GM23338 (cell line): ENCODE data around the gene EXOC6. TPM values are rescaled to one million over a fixed set of nuclear protein-coding genes. Genes with fewer than 3 reads are reported as not detected.

Experiments used
- ATAC-seq: fragments of 200-7000 bp; cut with Tn5 transposase; 3 replicates; pipeline ENCODE4 v1.9.1; 2020
- DNase-seq: peaks from one replicate; pipeline ENCODE4 v3.0.0-alpha.2; 2015; ENCODE audit warnings: low spot score
- H2AFZ ChIP-seq: fragments of 200-600 bp; sonication (generic); 2 replicates; pipeline ENCODE4 v1.8.0; 2016; ENCODE audit warnings: antibody characterized with exemption, mild to moderate bottlenecking, moderate library complexity
- H3F3A ChIP-seq: fragments of 200-600 bp; sonication (generic); replicated peaks from 2 replicates; pipeline ENCODE4 v1.8.0; 2017; ENCODE audit warnings: antibody characterized with exemption, mixed run types, low read depth
- H3K27ac ChIP-seq: fragments of 200-600 bp; sonication (generic); 2 replicates; pipeline ENCODE4 v1.6.1; 2016; ENCODE audit warnings: low read depth
- H3K27me3 ChIP-seq: fragments of 200-600 bp; sonication (generic); 2 replicates; pipeline ENCODE4 v1.8.0; 2016; ENCODE audit warnings: mild to moderate bottlenecking, mixed run types, moderate library complexity; ENCODE audit not compliant: insufficient read depth
- H3K36me3 ChIP-seq: fragments of 200-600 bp; sonication (generic); 2 replicates; pipeline ENCODE4 v1.8.0; 2016; ENCODE audit warnings: mild to moderate bottlenecking; ENCODE audit not compliant: insufficient read depth
- H3K4me1 ChIP-seq: fragments of 200-600 bp; sonication (generic); 2 replicates; pipeline ENCODE4 v1.8.0; 2016; ENCODE audit warnings: mild to moderate bottlenecking, moderate library complexity; ENCODE audit not compliant: insufficient read depth
- H3K4me2 ChIP-seq: fragments of 200-600 bp; sonication (generic); 2 replicates; pipeline ENCODE4 v1.7.1; 2017; ENCODE audit warnings: mixed run types
- H3K4me3 ChIP-seq: fragments of 200-600 bp; sonication (generic); 2 replicates; pipeline ENCODE4 v1.6.1; 2016; ENCODE audit warnings: mixed run types
- H3K79me2 ChIP-seq: fragments of 200-600 bp; sonication (generic); replicated peaks from 2 replicates; pipeline ENCODE4 v1.8.0; 2017; ENCODE audit warnings: mild to moderate bottlenecking; ENCODE audit not compliant: insufficient read depth
- H3K9me2 ChIP-seq: fragments of 200-600 bp; sonication (generic); 2 replicates; pipeline ENCODE4 v1.8.0; 2017; ENCODE audit not compliant: insufficient read depth
- H4K20me1 ChIP-seq: fragments of 200-600 bp; sonication (generic); replicated peaks from 2 replicates; pipeline ENCODE4 v1.8.0; 2017; ENCODE audit warnings: mild to moderate bottlenecking; ENCODE audit not compliant: insufficient read depth
- H3K27ac Mint-ChIP-seq: 2 replicates; pipeline ENCODE4 v1.8.0; 2020; ENCODE audit warnings: inconsistent platforms, mild to moderate bottlenecking, moderate library complexity, mixed read lengths
- H3K27me3 Mint-ChIP-seq: 3 replicates; pipeline ENCODE4 v1.8.0; 2022; ENCODE audit warnings: low read depth, mild to moderate bottlenecking, moderate library complexity, mixed read lengths, inconsistent platforms; ENCODE audit not compliant: insufficient read depth, poor library complexity
- H3K36me3 Mint-ChIP-seq: 3 replicates; pipeline ENCODE4 v1.8.0; 2021; ENCODE audit warnings: low read depth, mild to moderate bottlenecking, inconsistent platforms, moderate library complexity, mixed read lengths
- H3K4me1 Mint-ChIP-seq: 3 replicates; pipeline ENCODE4 v1.8.0; 2020; ENCODE audit warnings: mild to moderate bottlenecking, inconsistent platforms, mixed read lengths
- H3K4me3 Mint-ChIP-seq: 3 replicates; pipeline ENCODE4 v1.8.0; 2021; ENCODE audit warnings: moderate library complexity, mild to moderate bottlenecking, inconsistent platforms, mixed read lengths
- H3K9me3 Mint-ChIP-seq: 3 replicates; pipeline ENCODE4 v1.8.0; 2020; ENCODE audit warnings: moderate library complexity, mild to moderate bottlenecking, inconsistent platforms, mixed read lengths
- CREB1 ChIP-seq: fragments of 250-450 bp; sonication (Bioruptor Pico); IDR thresholded peaks from 2 replicates; pipeline ENCODE4 v1.5.0; 2020; ENCODE audit warnings: low read depth, mild to moderate bottlenecking, moderate library complexity
- CTCF ChIP-seq, 2 experiments: fragments of 200-600 bp in 1 of 2; sonication (generic) in 1 of 2; conservative IDR thresholded peaks; 2 replicates each; pipeline versions ENCODE4 v1.5.1 to v1.6.1; 2016 to 2017; ENCODE audit warnings: antibody characterized with exemption in 2 of 2, low read depth in 2 of 2, mild to moderate bottlenecking in 2 of 2, moderate library complexity in 1 of 2
- ETS1 ChIP-seq: IDR thresholded peaks from 2 replicates; pipeline ENCODE4 v1.6.1; 2016; ENCODE audit warnings: antibody characterized with exemption
- EZH2 ChIP-seq: fragments of 200-600 bp; sonication (generic); IDR thresholded peaks from one replicate; pipeline ENCODE4 v1.8.0; 2017; ENCODE audit warnings: antibody characterized with exemption, mild to moderate bottlenecking, low read depth; ENCODE audit not compliant: unreplicated experiment
- EZH2phosphoT487 ChIP-seq: fragments of 200-600 bp; sonication (generic); IDR thresholded peaks from one replicate; pipeline ENCODE4 v1.8.1; 2018; ENCODE audit warnings: antibody characterized with exemption; ENCODE audit not compliant: unreplicated experiment
- JUNB ChIP-seq: IDR thresholded peaks from one replicate; pipeline ENCODE4 v1.6.1; 2016; ENCODE audit warnings: antibody characterized with exemption; ENCODE audit not compliant: unreplicated experiment
- NANOG ChIP-seq: IDR thresholded peaks from 2 replicates; pipeline ENCODE4 v1.6.1; 2016; ENCODE audit warnings: antibody characterized with exemption, borderline replicate concordance
- POLR2AphosphoS5 ChIP-seq: IDR thresholded peaks from 2 replicates; pipeline ENCODE4 v1.6.1; 2016; ENCODE audit warnings: antibody characterized with exemption, low read depth
- REST ChIP-seq: IDR thresholded peaks from one replicate; pipeline ENCODE4 v1.6.1; 2018; ENCODE audit warnings: antibody characterized with exemption; ENCODE audit not compliant: unreplicated experiment
- STAT1 ChIP-seq: IDR thresholded peaks from one replicate; pipeline ENCODE4 v1.6.1; 2016; ENCODE audit warnings: antibody characterized with exemption; ENCODE audit not compliant: unreplicated experiment
- ZNF114 ChIP-seq: fragments of 250-450 bp; sonication (Bioruptor Pico); IDR thresholded peaks from 2 replicates; pipeline ENCODE4 v1.5.0; 2020; ENCODE audit warnings: mild to moderate bottlenecking, moderate library complexity
- ZNF331 ChIP-seq: fragments of 250-450 bp; sonication (Bioruptor Pico); IDR thresholded peaks from 2 replicates; pipeline ENCODE4 v1.5.0; 2020; ENCODE audit warnings: low read depth, mild to moderate bottlenecking, moderate library complexity
- polyA plus RNA-seq: library from polyadenylated mRNA; unstranded; fragments of >200 nt; fragmentation: Nextera tagmentation; extraction: Ambion mirVana; gene quantifications from 2 replicates; pipeline ENCODE4 v1.2.1, GENCODE V29; 2016
- total RNA-seq: library from RNA; depleted of rRNA; stranded (reverse); fragments of >200 nt; shearing (Covaris generic); gene quantifications from 2 replicates; pipeline ENCODE4 v1.2.3, GENCODE V29; 2014
- TF ChIP-seq, protein P1 (sequence below): fragments of 250-450 bp; sonication (Bioruptor Pico); IDR thresholded peaks from 2 replicates; pipeline ENCODE4 v1.5.0; 2020; ENCODE audit warnings: mild to moderate bottlenecking, moderate library complexity

Gene EXOC6
- total and polyA plus RNA-seq, 2 experiments from 2014 or later, result 5.0 to 6.0 TPM

DNA sequence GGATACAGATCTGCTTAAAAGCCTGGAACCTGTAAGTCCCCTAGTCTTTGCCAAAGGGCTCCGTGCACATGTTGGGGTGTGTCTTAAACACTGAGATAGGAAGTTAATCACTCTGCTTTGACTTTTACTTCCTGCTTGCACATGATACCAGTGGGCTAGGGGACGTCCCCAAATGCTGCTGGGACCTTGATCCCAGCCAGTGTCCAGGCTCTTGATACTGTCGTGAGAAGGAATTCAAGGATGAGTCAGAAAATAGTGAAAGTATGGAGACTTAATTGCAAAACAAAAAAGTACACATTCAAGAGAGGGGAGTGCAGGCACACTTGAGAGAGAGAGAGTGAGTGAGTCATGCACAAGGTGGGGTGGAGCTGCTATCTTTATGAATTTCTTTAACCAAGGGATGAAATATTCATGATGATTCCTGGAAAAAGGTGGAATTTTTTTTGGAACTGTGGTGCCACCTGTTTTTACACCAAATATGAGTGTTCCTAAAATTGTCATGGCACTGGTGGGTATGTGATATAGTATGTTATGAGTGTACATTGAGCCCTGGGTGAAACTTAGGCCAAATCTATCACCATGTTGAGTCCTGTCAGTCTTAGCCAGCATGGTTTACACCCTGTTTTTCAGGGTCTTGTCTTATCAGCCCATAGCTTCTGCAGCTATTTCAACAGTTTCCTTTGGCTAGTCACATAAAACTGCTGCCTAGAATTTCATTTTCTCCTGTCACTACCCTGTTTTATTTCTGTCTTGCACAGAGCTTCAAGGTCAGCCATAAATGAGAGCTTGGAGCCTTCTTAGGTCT is 123.9 kb downstream of the EXOC6 start:
- ATAC-seq, result no peak
- Histone ChIP-seq H3K4me3 (no peak overlapping the region), H3K4me1 (no peaks in the 10 kb centered on the region), H3K36me3 (no peaks in the 10 kb centered on the region), H3K9me2 (no peaks in the 10 kb centered on the region), H3F3A (no peaks in the 10 kb centered on the region), H3K27ac (no peak overlapping the region), H4K20me1 (no peaks in the 10 kb centered on the region), H3K79me2 (no peaks in the 10 kb centered on the region), H3K27me3 (no peaks in the 10 kb centered on the region), H2AFZ (no peak overlapping the region), H3K4me2 (no peak overlapping the region)
- peaks cover 25% of the 10 kb centered on the region for H3K36me3 Mint-ChIP-seq
- no peak for DNase-seq
- TF ChIP-seq POLR2AphosphoS5, result no peak
- no peak for TF ChIP-seq ZNF331 (CRISPR knock-in tag)
- no peak for TF ChIP-seq NANOG
- TF ChIP-seq ETS1, result no peak
- TF ChIP-seq STAT1, result no peak
- TF ChIP-seq, protein P1, sequence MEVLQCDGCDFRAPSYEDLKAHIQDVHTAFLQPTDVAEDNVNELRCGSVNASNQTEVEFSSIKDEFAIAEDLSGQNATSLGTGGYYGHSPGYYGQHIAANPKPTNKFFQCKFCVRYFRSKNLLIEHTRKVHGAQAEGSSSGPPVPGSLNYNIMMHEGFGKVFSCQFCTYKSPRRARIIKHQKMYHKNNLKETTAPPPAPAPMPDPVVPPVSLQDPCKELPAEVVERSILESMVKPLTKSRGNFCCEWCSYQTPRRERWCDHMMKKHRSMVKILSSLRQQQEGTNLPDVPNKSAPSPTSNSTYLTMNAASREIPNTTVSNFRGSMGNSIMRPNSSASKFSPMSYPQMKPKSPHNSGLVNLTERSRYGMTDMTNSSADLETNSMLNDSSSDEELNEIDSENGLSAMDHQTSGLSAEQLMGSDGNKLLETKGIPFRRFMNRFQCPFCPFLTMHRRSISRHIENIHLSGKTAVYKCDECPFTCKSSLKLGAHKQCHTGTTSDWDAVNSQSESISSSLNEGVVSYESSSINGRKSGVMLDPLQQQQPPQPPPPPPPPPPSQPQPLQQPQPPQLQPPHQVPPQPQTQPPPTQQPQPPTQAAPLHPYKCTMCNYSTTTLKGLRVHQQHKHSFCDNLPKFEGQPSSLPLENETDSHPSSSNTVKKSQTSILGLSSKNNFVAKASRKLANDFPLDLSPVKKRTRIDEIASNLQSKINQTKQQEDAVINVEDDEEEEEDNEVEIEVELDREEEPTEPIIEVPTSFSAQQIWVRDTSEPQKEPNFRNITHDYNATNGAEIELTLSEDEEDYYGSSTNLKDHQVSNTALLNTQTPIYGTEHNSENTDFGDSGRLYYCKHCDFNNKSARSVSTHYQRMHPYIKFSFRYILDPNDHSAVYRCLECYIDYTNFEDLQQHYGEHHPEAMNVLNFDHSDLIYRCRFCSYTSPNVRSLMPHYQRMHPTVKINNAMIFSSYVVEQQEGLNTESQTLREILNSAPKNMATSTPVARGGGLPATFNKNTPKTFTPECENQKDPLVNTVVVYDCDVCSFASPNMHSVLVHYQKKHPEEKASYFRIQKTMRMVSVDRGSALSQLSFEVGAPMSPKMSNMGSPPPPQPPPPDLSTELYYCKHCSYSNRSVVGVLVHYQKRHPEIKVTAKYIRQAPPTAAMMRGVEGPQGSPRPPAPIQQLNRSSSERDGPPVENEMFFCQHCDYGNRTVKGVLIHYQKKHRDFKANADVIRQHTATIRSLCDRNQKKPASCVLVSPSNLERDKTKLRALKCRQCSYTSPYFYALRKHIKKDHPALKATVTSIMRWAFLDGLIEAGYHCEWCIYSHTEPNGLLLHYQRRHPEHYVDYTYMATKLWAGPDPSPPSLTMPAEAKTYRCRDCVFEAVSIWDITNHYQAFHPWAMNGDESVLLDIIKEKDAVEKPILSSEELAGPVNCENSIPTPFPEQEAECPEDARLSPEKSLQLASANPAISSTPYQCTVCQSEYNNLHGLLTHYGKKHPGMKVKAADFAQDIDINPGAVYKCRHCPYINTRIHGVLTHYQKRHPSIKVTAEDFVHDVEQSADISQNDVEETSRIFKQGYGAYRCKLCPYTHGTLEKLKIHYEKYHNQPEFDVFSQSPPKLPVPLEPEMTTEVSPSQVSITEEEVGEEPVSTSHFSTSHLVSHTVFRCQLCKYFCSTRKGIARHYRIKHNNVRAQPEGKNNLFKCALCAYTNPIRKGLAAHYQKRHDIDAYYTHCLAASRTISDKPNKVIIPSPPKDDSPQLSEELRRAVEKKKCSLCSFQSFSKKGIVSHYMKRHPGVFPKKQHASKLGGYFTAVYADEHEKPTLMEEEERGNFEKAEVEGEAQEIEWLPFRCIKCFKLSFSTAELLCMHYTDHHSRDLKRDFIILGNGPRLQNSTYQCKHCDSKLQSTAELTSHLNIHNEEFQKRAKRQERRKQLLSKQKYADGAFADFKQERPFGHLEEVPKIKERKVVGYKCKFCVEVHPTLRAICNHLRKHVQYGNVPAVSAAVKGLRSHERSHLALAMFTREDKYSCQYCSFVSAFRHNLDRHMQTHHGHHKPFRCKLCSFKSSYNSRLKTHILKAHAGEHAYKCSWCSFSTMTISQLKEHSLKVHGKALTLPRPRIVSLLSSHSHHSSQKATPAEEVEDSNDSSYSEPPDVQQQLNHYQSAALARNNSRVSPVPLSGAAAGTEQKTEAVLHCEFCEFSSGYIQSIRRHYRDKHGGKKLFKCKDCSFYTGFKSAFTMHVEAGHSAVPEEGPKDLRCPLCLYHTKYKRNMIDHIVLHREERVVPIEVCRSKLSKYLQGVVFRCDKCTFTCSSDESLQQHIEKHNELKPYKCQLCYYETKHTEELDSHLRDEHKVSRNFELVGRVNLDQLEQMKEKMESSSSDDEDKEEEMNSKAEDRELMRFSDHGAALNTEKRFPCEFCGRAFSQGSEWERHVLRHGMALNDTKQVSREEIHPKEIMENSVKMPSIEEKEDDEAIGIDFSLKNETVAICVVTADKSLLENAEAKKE (CRISPR knock-in tag), result no peak
- no peak for TF ChIP-seq CREB1 (CRISPR knock-in tag)
- no peak for TF ChIP-seq EZH2
- TF ChIP-seq REST, result no peak
- no peak for TF ChIP-seq ZNF114
- TF ChIP-seq JUNB, result no peak
- TF ChIP-seq EZH2phosphoT487, result no peak
- no peak for TF ChIP-seq CTCF (conservative IDR thresholded peaks at IDR 0.05; ENCODE audit: low read depth in 2 of 2)
- H3K27ac Mint-ChIP-seq, result no peak overlapping the region
- peaks cover 24% of the 10 kb centered on the region for H3K9me3 Mint-ChIP-seq
- H3K4me3 Mint-ChIP-seq, result no peak overlapping the region
- H3K4me1 Mint-ChIP-seq, result 0 out of 3 replicates have a peak, but pooled peaks cover 2% of the 10 kb centered on the region
- peaks cover 2% of the 10 kb centered on the region for H3K27me3 Mint-ChIP-seq
